Upper lobe of left lung (tissue), 6 donors: ENCODE data around the gene ARHGAP26. TPM values are rescaled to one million over a fixed set of nuclear protein-coding genes. Genes with fewer than 3 reads are reported as not detected.

Source experiments
- ATAC-seq, 2 donors: fragments of 200-7000 bp; cut with Tn5 transposase; one replicate each; pipeline ENCODE4 v1.9.1; 2022; ENCODE audit warnings: mild to moderate bottlenecking in 2 of 2, moderate library complexity in 2 of 2; ENCODE audit not compliant: low FRiP score in 2 of 2
- DNase-seq, 2 donors: peaks; one replicate each; pipeline ENCODE4 v3.0.0-alpha.2; 2019 to 2020
- H3K27ac ChIP-seq, 4 donors: fragments of 200-600 bp; sonication (generic); one replicate each; pipeline ENCODE4 v1.5.1; 2016 to 2019
- H3K27me3 ChIP-seq, 4 donors: fragments of 200-600 bp; sonication (generic); one replicate each; pipeline ENCODE4 v1.5.1; 2017 to 2019
- H3K36me3 ChIP-seq, 4 donors: fragments of 200-600 bp; sonication (generic); one replicate each; pipeline ENCODE4 v1.5.1; 2016 to 2019
- H3K4me1 ChIP-seq, 4 donors: fragments of 200-600 bp; sonication (generic); one replicate each; pipeline ENCODE4 v1.5.1; 2018 to 2019
- H3K4me3 ChIP-seq, 4 donors: fragments of 200-600 bp; sonication (generic); one replicate each; pipeline ENCODE4 v1.5.1; 2017 to 2019; ENCODE audit warnings: mild to moderate bottlenecking in 2 of 4, moderate library complexity in 1 of 4
- H3K9me3 ChIP-seq, 4 donors: fragments of 200-600 bp; sonication (generic); one replicate each; pipeline ENCODE4 v1.5.1; 2018 to 2019
- EP300 ChIP-seq, 4 donors: sonication (generic); formaldehyde crosslinking; IDR thresholded peaks; one replicate each; pipeline ENCODE4 v1.5.1; 2017; ENCODE audit warnings: antibody characterized with exemption in 4 of 4, control low read depth in 2 of 4
- POLR2A ChIP-seq, 4 donors: fragments of 450-650 bp; IDR thresholded peaks; one replicate each; pipeline ENCODE4 v1.5.1; 2016 to 2017; ENCODE audit warnings: antibody characterized with exemption in 4 of 4, mild to moderate bottlenecking in 2 of 4
- POLR2AphosphoS5 ChIP-seq, 2 donors: sonication (generic); formaldehyde crosslinking; IDR thresholded peaks; one replicate each; pipeline ENCODE4 v1.5.1; 2017; ENCODE audit warnings: antibody characterized with exemption in 2 of 2
- WGBS, 2 donors: methylation state at CpG; one replicate each; pipeline ENCODE4 v1.1.5; 2017 to 2018; 5-methylcytosine and 5-hydroxymethylcytosine counted together
- total RNA-seq, 6 donors: library from RNA; depleted of rRNA in 4 of 6; stranded (reverse); fragments of >200 nt in 4 of 6; gene quantifications; one replicate each; pipeline versions ENCODE4 v1.1.0 to v1.2.1, GENCODE V29; 2016 to 2021
- TF ChIP-seq, protein P1 (sequence below), 6 experiments: fragments of 450-650 bp in 4 of 6; fragments of 200-600 bp in 2 of 6; sonication (generic) in 2 of 6; IDR thresholded peaks; one replicate each; pipeline ENCODE4 v1.5.1; 2016 to 2019; ENCODE audit warnings: antibody characterized with exemption in 6 of 6
- donor health status: DM: no; HTN: no; CAD: no; lungs with moderate emphysema.
- donor health status: DM: no; HTN: yes; CAD: no; lungs with severe emphysema.

ARHGAP26 gene
- total RNA-seq, 6 donors from 2014 or later: 34.9 to 90.1 (median 38.9) TPM

DNA sequence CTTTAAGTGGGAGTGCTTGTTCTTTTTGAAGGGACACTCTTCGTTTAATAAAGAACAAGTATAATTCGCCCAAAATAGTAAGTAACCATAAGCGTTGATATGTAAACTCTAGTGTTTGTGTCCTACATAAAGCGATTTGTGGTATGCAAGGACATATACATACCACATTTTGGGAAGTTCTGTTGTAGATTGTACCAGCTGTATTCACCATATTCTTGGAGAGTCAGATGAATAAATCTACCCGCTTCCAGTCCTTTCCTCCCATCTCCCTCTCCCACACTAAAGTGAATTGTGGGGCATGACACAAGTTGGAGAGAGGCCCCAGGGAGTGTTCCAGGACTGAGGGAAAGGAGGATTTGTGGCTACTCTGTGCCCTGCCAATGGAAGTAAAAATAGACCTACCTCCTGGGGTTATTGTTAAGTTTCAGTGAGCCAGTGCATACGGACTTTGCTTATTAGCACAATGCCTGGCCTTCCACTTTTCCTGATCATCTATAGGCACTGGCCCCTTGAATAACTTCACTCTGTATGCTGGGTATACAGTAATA is 40.6 kb downstream of the ARHGAP26 start:
- peaks cover 50 to 82% (median 57%) of the 10 kb centered on the region in 4 donors for H3K4me1 ChIP-seq

DNA sequence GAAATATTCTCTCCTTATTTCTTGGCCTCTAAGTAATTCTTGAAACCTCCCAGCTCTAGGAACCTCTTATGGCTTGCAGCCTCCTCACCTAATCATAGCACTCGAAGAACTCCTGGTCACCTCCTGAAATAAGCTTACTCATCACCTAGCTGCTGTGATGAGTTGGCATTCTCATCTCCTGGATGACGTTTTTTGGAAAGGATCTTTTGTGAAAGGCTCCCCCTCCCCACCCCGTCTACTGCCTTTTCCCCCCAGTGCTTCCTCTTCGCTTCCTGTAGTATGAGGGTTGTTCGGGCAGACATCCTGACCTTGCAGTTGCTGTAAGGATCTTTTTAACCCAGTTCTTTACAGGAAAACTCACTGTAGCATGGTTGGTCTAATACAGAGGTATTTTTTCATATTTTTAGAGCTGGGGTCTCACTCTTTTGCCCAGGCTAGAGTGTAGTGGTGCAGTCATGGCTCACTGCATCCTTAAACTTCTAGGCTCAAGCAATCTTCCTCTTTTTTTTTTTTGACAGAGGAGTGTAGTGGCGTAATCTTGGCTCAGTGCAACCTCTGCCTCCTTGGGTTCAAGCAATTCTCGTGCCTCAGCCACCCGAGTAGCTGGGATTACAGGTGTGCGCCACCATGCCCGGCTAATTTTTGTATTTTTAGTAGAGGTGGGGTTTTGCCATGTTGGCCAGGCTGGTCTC is 41.8 kb downstream of the ARHGAP26 start:
- Histone ChIP-seq H3K27me3 (no peaks in the 10 kb centered on the region), H3K27ac (peak overlapping the region; percentile 26 to 66 (median 46)), H3K9me3 (no peaks in the 10 kb centered on the region), H3K36me3 (no peaks in the 10 kb centered on the region), H3K4me1 (peaks cover 59 to 88% (median 61%) of the 10 kb centered on the region in 4 donors), H3K4me3 (no peak overlapping the region)
- ATAC-seq: no peak
- no peak for DNase-seq
- no peak for TF ChIP-seq POLR2AphosphoS5 (IDR thresholded peaks at IDR 0.05)
- TF ChIP-seq POLR2A (IDR thresholded peaks at IDR 0.05): no peak
- TF ChIP-seq, protein P1, sequence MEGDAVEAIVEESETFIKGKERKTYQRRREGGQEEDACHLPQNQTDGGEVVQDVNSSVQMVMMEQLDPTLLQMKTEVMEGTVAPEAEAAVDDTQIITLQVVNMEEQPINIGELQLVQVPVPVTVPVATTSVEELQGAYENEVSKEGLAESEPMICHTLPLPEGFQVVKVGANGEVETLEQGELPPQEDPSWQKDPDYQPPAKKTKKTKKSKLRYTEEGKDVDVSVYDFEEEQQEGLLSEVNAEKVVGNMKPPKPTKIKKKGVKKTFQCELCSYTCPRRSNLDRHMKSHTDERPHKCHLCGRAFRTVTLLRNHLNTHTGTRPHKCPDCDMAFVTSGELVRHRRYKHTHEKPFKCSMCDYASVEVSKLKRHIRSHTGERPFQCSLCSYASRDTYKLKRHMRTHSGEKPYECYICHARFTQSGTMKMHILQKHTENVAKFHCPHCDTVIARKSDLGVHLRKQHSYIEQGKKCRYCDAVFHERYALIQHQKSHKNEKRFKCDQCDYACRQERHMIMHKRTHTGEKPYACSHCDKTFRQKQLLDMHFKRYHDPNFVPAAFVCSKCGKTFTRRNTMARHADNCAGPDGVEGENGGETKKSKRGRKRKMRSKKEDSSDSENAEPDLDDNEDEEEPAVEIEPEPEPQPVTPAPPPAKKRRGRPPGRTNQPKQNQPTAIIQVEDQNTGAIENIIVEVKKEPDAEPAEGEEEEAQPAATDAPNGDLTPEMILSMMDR (IDR thresholded peaks at IDR 0.05): no peak
- 58 to 79% methylated on average over 10 of the region's 10 CpGs for WGBS, 2 donors

More for the DNA sequence above, 40.6 kb downstream of the ARHGAP26 start:
- no peak for TF ChIP-seq POLR2A (IDR thresholded peaks at IDR 0.05)
- TF ChIP-seq, protein P1 (IDR thresholded peaks at IDR 0.05): no peak
- no peak for TF ChIP-seq POLR2AphosphoS5 (IDR thresholded peaks at IDR 0.05)
- TF ChIP-seq EP300 (IDR thresholded peaks at IDR 0.05): no peak
- Histone ChIP-seq H3K27me3 (no peaks in the 10 kb centered on the region), H3K4me3 (no peak overlapping the region), H3K36me3 (no peaks in the 10 kb centered on the region), H3K27ac (peak overlapping the region in 3 of 4 donors; percentile 23 to 66 (median 29)), H3K9me3 (no peaks in the 10 kb centered on the region)
- WGBS, 2 donors: 82 to 84% methylated on average over 6 of the region's 6 CpGs
- DNase-seq: no peak
- ATAC-seq: no peak

DNA sequence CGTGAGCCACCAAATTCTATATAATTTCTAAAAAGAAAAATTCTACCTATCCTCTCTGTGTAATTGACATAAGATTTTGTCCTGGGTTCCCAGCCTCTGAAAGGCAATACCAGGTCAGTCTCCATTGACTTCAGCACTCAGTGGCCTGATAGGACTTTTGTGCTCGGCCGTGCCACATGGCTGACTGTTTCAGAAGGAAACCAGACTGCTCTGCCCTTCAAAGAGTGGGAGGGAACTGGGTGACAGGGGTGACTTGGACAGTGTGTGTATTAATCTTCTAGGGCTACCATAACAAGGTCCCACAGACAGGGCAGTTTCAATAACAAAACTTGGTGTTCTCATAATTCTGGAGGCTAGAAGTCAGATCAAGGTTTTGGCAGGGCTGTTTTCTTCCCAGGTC is 43.0 kb downstream of the ARHGAP26 start:
- no peak overlapping the region for H3K4me3 ChIP-seq
- ATAC-seq (no peak), DNase-seq (no peak)
- H3K4me1 ChIP-seq: peaks cover 63 to 91% (median 66%) of the 10 kb centered on the region in 4 donors
- no peaks in the 10 kb centered on the region for H3K36me3 ChIP-seq
- H3K27me3 ChIP-seq: no peaks in the 10 kb centered on the region
- TF ChIP-seq EP300 (IDR thresholded peaks at IDR 0.05) (no peak), POLR2AphosphoS5 (IDR thresholded peaks at IDR 0.05) (no peak), POLR2A (IDR thresholded peaks at IDR 0.05) (no peak)
- TF ChIP-seq, protein P1 (IDR thresholded peaks at IDR 0.05): no peak
- WGBS, 2 donors: 77 to 88% methylated on average over 3 of the region's 3 CpGs
- H3K9me3 ChIP-seq: no peaks in the 10 kb centered on the region
- peak overlapping the region; percentile 59 to 79 (median 69) for H3K27ac ChIP-seq

DNA sequence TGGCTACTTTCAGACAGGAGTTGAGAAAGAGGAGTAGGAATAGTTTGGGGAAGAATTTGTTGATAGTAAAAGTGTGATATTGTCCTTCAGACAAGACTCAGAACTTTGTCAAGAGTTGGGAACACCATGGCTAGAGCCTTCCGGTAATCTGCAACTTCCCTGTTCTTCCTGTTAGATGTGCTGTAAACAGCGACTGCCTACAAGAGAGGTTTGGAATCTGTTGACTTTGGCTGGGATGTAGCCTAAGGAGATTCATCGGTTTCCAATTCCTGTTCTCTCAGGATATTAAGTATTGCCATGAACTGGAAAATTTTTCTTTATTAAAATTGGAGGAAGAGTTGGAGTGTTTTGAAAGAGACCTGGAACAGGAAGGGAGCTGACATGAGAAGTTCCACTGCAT is 43.9 kb downstream of the ARHGAP26 start:
- DNase-seq: no peak
- Histone ChIP-seq H3K9me3 (no peaks in the 10 kb centered on the region), H3K36me3 (no peaks in the 10 kb centered on the region), H3K27ac (peak overlapping the region; percentile 59 to 79 (median 69)), H3K4me3 (no peak overlapping the region), H3K27me3 (no peaks in the 10 kb centered on the region), H3K4me1 (peaks cover 64 to 93% (median 68%) of the 10 kb centered on the region in 4 donors)
- peak in 1 of 2 donors; percentile 53 for ATAC-seq
- TF ChIP-seq, protein P1 (IDR thresholded peaks at IDR 0.05): no peak
- peak in 3 of 4 donors; percentile 49 to 62 (median 55) for TF ChIP-seq EP300 (IDR thresholded peaks at IDR 0.05)
- no peak for TF ChIP-seq POLR2A (IDR thresholded peaks at IDR 0.05)
- peak in 1 of 2 donors; percentile 63 for TF ChIP-seq POLR2AphosphoS5 (IDR thresholded peaks at IDR 0.05)
- WGBS, 2 donors: 38 to 53% methylated on average over 3 of the region's 3 CpGs
